Adipocyte (in vitro differentiated cells): ENCODE results near the gene LMNTD1.

Experiments
- DNase-seq: peaks from one replicate; pipeline ENCODE4 v3.0.0-alpha.2; 2015; ENCODE audit warnings: low read depth
- H3K27me3 ChIP-seq: replicated peaks from 2 replicates; pipeline ENCODE4 v1.7.0; 2013; ENCODE audit warnings: mild to moderate bottlenecking, low read length, moderate library complexity; ENCODE audit not compliant: control insufficient read depth, insufficient read depth
- H3K36me3 ChIP-seq: 2 replicates; pipeline ENCODE4 v1.7.0; 2013; ENCODE audit warnings: low read length, mild to moderate bottlenecking, moderate library complexity; ENCODE audit not compliant: control insufficient read depth, insufficient read depth, severe bottlenecking
- H3K4me1 ChIP-seq: 2 replicates; pipeline ENCODE4 v1.7.0; 2013; ENCODE audit warnings: mild to moderate bottlenecking, low read length, moderate library complexity; ENCODE audit not compliant: control insufficient read depth, insufficient read depth
- H3K4me3 ChIP-seq: 2 replicates; pipeline ENCODE4 v1.7.0; 2013; ENCODE audit warnings: mild to moderate bottlenecking, low read length, moderate library complexity
- H3K9ac ChIP-seq: 2 replicates; pipeline ENCODE4 v1.7.0; 2013; ENCODE audit warnings: mild to moderate bottlenecking, low read length, moderate library complexity
- H3K9me3 ChIP-seq: 2 replicates; pipeline ENCODE4 v1.7.0; 2013; ENCODE audit warnings: mild to moderate bottlenecking, low read length, moderate library complexity; ENCODE audit not compliant: control insufficient read depth

LMNTD1 gene

GRCh38 chr12:25550186-25550585, 2.9 kb downstream of the LMNTD1 start:
- no peaks in the 10 kb centered on the region for H3K4me1 ChIP-seq
- H3K9ac ChIP-seq: no peak overlapping the region
- no peaks in the 10 kb centered on the region for H3K36me3 ChIP-seq
- H3K9me3 ChIP-seq: no peaks in the 10 kb centered on the region
- H3K4me3 ChIP-seq: no peak overlapping the region
- H3K27me3 ChIP-seq: no peaks in the 10 kb centered on the region
- no peak for DNase-seq

GRCh38 chr12:25549120-25549519, 4.0 kb downstream of the LMNTD1 start:
- no peak for DNase-seq
- Histone ChIP-seq H3K9ac (no peak overlapping the region), H3K4me3 (no peak overlapping the region), H3K27me3 (no peaks in the 10 kb centered on the region), H3K36me3 (no peaks in the 10 kb centered on the region), H3K4me1 (no peaks in the 10 kb centered on the region), H3K9me3 (no peaks in the 10 kb centered on the region)

- H3K36me3 ChIP-seq: no peaks in the 10 kb centered on the region
- no peak overlapping the region for H3K4me3 ChIP-seq
- no peaks in the 10 kb centered on the region for H3K27me3 ChIP-seq
- H3K9ac ChIP-seq: no peak overlapping the region
- DNase-seq: no peak
- H3K4me1 ChIP-seq: no peaks in the 10 kb centered on the region
- no peaks in the 10 kb centered on the region for H3K9me3 ChIP-seq
These were observed 6.8 kb downstream of the LMNTD1 start for GRCh38 chr12:25546318-25546717.

- no peak overlapping the region for H3K9ac ChIP-seq
- no peaks in the 10 kb centered on the region for H3K27me3 ChIP-seq
- DNase-seq: no peak
- no peak overlapping the region for H3K4me3 ChIP-seq
- H3K4me1 ChIP-seq: peaks cover 7% of the 10 kb centered on the region
- no peaks in the 10 kb centered on the region for H3K36me3 ChIP-seq
- no peaks in the 10 kb centered on the region for H3K9me3 ChIP-seq
These were observed 19.9 kb downstream of the LMNTD1 start for GRCh38 chr12:25533150-25533549.

DNA sequence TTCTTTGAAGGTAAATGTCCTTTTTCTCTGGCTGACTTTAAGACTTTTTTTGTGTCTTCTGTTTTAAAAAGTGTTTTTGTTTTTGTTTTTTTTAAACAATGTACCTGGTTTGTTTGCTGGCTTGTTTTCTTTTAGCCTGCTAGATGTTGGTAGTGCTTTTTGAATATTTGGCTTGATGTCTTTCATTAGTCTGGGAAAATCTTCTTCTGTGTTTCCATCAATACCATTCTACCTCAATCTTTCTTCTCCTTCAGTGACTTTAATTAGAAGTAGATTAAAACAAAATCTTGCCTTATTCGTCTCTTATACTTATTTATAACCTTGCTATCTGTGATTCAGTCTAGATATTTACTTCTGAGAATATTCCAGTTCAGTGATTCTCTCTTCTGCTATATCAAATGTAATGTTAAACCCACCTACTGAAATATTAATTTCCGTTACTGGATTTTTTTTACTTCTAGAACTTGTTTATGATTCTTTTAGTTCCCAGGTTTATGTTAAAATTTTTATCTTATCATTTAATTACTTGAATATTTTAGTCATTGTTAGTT, 21.5 kb downstream of the LMNTD1 start:
- H3K9me3 ChIP-seq: no peaks in the 10 kb centered on the region
- H3K4me1 ChIP-seq: peaks cover 11% of the 10 kb centered on the region
- H3K4me3 ChIP-seq: no peak overlapping the region
- H3K27me3 ChIP-seq: no peaks in the 10 kb centered on the region
- no peak overlapping the region for H3K9ac ChIP-seq
- no peak for DNase-seq
- no peaks in the 10 kb centered on the region for H3K36me3 ChIP-seq

DNA sequence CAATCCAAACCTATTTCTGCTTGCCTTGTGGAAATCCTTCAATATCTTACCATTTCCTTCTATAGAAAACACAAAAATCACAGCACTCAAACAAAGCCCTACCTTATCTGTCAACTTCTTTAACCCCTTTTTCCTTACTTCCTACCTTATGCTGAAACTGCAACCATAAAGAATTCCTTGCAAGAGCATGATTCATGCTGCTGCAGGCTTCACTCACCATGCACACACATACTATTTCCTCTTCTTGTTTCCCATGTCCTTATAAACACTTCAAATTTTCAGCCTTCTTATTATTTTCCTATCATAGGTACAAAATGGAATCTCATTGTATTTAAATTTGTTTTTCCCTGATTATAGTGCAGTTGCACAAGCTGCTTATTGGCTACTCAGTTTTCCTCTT, 23.3 kb downstream of the LMNTD1 start:
- Histone ChIP-seq H3K27me3 (no peaks in the 10 kb centered on the region), H3K9ac (no peak overlapping the region), H3K4me1 (peaks cover 12% of the 10 kb centered on the region), H3K4me3 (no peak overlapping the region), H3K36me3 (no peaks in the 10 kb centered on the region), H3K9me3 (no peaks in the 10 kb centered on the region)
- DNase-seq: peak; percentile 19

DNA sequence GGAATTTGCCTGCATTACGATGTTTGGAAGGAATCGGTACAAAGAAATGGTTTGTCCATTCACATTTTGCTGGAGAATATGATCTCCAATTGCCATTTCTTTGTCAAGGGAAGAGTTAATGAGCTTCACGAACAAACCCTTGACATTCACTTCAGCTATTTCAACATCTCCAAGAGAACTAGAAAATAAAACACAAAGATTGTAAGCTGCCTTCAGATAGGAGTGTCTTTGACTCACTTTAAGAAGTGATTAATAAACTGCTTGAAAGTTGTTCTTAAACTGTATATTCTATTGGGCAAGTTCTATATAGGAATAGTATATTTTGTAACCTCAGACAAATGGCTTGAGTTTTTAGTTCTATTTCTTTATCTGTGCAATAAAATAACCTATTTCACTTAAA, 26.3 kb downstream of the LMNTD1 start:
- no peak overlapping the region for H3K4me3 ChIP-seq
- no peaks in the 10 kb centered on the region for H3K9me3 ChIP-seq
- no peaks in the 10 kb centered on the region for H3K27me3 ChIP-seq
- DNase-seq: no peak
- no peaks in the 10 kb centered on the region for H3K36me3 ChIP-seq
- H3K4me1 ChIP-seq: peaks cover 12% of the 10 kb centered on the region
- H3K9ac ChIP-seq: no peak overlapping the region

- DNase-seq: peak; percentile 38
- peaks cover 5% of the 10 kb centered on the region for H3K4me1 ChIP-seq
- no peak overlapping the region for H3K9ac ChIP-seq
- no peaks in the 10 kb centered on the region for H3K9me3 ChIP-seq
- H3K4me3 ChIP-seq: no peak overlapping the region
- no peaks in the 10 kb centered on the region for H3K36me3 ChIP-seq
- H3K27me3 ChIP-seq: no peaks in the 10 kb centered on the region
These were observed 28.7 kb downstream of the LMNTD1 start for GRCh38 chr12:25524366-25524765.

DNA sequence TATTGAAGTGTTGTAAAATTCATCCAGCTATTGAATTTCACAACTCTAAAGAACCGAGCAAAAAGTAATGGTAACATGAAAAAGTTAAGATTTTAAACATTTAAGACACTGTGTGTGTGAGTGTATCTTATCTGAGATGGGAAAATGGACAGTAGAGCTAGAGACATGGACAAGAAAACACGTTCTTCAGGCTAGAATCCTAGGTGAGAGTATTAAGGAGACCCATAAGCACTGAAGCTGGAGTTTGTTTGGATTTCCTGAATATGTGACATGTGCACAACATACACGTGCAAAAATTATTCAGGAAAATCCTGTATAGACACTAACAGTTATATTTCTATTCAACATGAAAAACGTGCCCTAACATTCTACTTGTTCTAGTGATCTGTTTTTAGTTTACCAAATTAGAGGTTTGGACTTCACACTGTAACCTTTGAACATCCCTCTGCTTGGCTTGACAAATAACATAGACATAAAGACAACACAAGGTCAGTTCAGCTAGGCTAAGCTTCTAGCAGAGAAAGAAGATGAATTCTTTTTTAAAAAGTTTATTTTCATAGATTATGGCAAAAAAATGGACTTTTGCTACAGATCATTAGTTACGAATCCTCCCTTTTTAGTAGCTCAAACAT, 31.3 kb downstream of the LMNTD1 start:
- Histone ChIP-seq H3K36me3 (no peaks in the 10 kb centered on the region), H3K9me3 (no peaks in the 10 kb centered on the region)

GRCh38 chr12:25518512-25518911, 34.6 kb downstream of the LMNTD1 start:
- Histone ChIP-seq H3K4me3 (no peak overlapping the region), H3K9me3 (no peaks in the 10 kb centered on the region), H3K36me3 (no peaks in the 10 kb centered on the region), H3K4me1 (peaks cover 8% of the 10 kb centered on the region), H3K9ac (no peak overlapping the region), H3K27me3 (no peaks in the 10 kb centered on the region)
- DNase-seq: no peak

More for the DNA sequence above, 31.3 kb downstream of the LMNTD1 start:
- peaks cover 11% of the 10 kb centered on the region for H3K4me1 ChIP-seq
- H3K9ac ChIP-seq: no peak overlapping the region
- no peaks in the 10 kb centered on the region for H3K27me3 ChIP-seq
- DNase-seq: no peak
- no peak overlapping the region for H3K4me3 ChIP-seq

GRCh38 chr12:25504744-25505143, 48.3 kb downstream of the LMNTD1 start:
- Histone ChIP-seq H3K27me3 (no peaks in the 10 kb centered on the region), H3K9me3 (no peaks in the 10 kb centered on the region), H3K4me1 (peaks cover 5% of the 10 kb centered on the region), H3K9ac (no peak overlapping the region), H3K36me3 (no peaks in the 10 kb centered on the region), H3K4me3 (no peak overlapping the region)
- DNase-seq: no peak

- peaks cover 5% of the 10 kb centered on the region for H3K4me1 ChIP-seq
- DNase-seq: no peak
- H3K9me3 ChIP-seq: peaks cover 2% of the 10 kb centered on the region
- H3K27me3 ChIP-seq: no peaks in the 10 kb centered on the region
- no peaks in the 10 kb centered on the region for H3K36me3 ChIP-seq
- no peak overlapping the region for H3K9ac ChIP-seq
- no peak overlapping the region for H3K4me3 ChIP-seq
These were observed 49.4 kb downstream of the LMNTD1 start for GRCh38 chr12:25503666-25504065.
